Left forelimb (tissue), 1 donor: ENCODE data around the gene MEP1A.
"Not testable (repeated sequence)": the region's sequence is repeated elsewhere in the genome, so short reads cannot be mapped to it uniquely, and the experiment has no call there.

Experiments used
- DNase-seq: peaks from one replicate; pipeline ENCODE4 v3.0.0-alpha.2; 2018; ENCODE audit warnings: low spot score

The MEP1A gene, protein sequence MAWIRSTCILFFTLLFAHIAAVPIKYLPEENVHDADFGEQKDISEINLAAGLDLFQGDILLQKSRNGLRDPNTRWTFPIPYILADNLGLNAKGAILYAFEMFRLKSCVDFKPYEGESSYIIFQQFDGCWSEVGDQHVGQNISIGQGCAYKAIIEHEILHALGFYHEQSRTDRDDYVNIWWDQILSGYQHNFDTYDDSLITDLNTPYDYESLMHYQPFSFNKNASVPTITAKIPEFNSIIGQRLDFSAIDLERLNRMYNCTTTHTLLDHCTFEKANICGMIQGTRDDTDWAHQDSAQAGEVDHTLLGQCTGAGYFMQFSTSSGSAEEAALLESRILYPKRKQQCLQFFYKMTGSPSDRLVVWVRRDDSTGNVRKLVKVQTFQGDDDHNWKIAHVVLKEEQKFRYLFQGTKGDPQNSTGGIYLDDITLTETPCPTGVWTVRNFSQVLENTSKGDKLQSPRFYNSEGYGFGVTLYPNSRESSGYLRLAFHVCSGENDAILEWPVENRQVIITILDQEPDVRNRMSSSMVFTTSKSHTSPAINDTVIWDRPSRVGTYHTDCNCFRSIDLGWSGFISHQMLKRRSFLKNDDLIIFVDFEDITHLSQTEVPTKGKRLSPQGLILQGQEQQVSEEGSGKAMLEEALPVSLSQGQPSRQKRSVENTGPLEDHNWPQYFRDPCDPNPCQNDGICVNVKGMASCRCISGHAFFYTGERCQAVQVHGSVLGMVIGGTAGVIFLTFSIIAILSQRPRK

GRCh38 chr6:46793138-46793537, at the start of gene MEP1A:
TSS of gene MEP1A (plus strand) at chr6:46793389. CDS start at chr6:46793399, 10 bp downstream.
- DNase-seq: no peak

DNA sequence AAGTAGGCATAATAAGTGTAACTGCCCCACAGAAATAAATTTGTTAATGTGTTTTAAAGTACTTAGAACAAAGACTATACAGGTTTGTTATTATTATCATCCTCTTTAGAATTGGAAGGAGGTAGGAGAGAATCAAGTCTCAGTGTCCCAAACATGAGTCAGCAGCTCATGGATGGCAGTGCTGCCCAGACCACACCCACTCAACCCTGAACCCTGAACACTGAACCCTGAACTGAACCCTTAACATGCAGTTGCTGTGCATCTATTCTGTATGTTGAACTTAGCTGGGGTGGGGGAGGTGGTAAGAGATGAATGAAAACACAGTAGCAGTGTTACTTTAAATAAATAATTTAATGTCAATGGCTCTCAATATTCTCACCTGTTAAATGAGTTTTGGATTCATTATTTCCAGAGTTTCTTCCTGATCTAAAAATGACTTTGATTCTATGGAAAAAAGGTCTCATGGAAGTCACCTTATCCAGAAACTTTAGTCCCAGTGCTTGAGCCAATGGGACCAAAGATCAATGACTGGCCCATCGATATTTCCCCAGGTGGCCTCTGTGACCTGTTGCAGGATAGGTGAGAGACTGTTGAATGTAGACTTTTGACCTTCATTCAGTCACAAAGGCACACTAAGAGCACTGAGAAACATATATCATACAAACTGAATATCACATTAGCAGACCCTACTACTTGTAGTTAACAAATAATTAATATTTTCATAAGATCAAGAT, 49.6 kb upstream of the MEP1A start:
- DNase-seq: no peak

- DNase-seq: not testable (repeated sequence)
Measured at GRCh38 chr6:46744159-46744725, 48.9 kb upstream of the MEP1A start.

DNA sequence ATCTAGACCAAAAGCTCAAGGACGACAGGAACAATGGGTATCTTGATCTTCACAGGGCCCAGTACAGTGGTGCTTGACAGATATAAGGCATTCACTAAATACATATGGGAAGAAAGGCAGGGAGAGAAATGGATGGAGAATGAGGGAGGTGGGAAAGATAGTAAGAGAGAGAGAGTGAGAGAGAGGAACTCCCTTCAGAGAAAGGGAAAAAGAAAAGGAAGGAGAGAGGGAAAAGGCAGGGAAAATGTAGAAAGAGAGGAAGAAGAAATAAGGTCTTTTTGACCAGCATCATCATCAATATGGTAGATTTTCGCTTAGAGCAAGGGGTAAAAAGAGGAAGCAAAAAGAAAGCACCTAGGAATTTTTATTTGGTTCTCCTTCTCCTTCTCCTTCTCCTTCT, 47.2 kb upstream of the MEP1A start:
- DNase-seq: no peak

DNA sequence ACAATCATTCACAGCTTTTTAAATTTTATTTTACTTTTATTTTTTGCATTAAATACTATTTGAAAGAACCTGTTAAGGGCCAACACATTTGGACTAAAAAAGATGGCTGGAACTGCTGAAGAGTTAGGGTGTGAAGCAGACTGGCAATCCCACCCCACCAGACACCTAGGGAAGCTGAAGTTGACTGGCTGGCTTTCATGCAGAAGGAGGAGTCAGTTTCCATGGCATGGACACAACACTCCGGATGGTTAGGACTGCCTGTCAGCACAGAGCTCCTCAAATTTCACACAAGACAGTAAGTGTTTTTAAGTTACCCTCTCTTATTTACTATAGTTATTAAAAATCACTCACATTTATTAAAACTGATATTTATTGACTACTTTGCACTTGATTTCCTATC, 46.5 kb upstream of the MEP1A start, which contains the start of gene ANKRD66:
Gene ANKRD66 (plus strand): TSS at position 238 of the 400 bp plus-strand sequence. CDS start 5,016 bp downstream, outside the sequence.
- DNase-seq: no peak

DNA sequence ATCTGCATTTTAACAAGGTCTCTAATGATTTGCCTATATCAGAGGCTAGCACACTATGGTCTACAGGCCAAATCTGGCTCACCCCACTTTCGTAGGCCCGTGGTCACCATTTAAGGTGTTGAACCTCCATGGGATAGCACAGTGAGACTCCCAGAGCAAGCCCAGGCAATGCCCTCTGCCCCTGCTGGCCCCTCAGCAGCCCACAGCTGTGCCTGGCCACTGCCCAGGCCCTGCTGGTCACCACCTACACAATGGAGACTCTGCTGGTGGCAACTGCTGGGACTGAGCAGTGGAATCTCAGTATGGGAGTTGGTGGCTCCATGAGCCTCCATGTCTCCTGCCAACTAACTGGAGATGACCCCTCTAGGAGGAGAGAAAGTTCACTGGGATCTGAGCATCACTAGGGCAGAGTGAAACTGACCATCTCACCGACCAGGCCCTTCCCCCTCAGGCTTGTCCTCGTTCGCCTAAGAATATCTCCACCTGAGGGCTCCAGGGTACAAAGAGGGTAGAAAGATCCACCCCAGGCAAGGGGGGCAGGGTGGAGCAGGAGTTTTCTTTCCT, 44.2 kb upstream of the MEP1A start:
- DNase-seq: no peak

DNA sequence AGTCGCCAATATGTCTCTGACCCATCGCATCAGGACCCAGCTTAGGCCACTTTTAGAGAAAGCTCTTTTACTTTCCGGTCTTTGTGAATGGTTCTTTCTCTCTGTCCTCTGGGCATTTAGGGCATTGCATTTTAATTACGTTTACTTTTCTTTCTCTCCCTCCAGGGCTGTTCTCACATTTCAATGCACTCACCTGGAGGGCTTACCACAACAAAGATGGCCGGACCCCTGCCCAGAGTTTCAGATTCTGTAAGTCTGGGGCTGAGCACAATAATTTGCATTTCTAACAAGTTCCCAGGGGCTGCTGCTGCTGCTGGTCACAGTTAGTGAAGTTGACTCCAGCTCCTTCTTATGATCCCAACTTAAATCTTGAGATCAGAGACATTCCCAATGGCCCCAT, 43.5 kb upstream of the MEP1A start:
- no peak for DNase-seq

GRCh38 chr6:46751658-46752057, 41.5 kb upstream of the MEP1A start:
- no peak for DNase-seq

DNA sequence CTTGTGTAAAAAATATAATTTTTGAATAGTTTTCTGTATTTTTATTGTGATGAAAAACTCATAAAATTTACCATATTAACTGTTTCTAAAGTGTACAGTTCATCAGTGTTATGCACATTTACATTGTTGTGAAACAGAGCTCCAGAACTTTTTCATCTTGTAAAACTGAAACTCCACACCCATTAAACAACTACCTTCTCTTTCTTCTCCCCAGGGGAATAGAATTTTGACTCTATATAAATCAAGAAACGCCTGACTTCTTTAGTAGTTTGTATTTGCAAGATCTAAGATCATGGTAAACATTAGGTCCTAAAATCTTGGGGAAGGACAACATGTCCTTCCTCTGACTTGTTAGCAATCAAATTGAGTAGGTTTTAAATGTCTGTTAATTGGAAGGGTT, 37.3 kb upstream of the MEP1A start:
- DNase-seq: no peak

- no peak for DNase-seq
Measured at GRCh38 chr6:46756469-46757213, 36.5 kb upstream of the MEP1A start.

DNA sequence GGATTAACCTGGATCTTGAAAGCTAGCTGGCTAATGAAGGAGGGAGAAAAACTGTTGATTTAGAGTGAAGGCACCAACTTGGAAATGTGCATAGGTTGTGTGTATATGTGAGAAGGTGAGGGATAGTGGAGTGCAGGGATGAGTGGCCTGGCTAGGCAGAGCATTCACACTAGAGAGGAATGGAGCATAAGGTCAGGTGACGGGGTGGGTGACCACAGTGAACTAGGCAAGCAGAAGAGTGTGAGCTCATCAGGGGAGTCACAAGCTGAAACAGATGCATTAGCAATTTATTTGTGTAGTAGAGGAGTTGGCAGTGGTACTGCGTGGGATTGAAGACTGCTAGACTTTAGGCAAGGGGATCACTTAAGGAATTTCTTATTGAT, 36.0 kb upstream of the MEP1A start:
- DNase-seq: no peak

- DNase-seq: no peak
Measured at GRCh38 chr6:46758960-46759753, 34.0 kb upstream of the MEP1A start.

GRCh38 chr6:46760925-46761324, 32.3 kb upstream of the MEP1A start:
- no peak for DNase-seq

GRCh38 chr6:46763466-46763865, 29.7 kb upstream of the MEP1A start:
- no peak for DNase-seq

GRCh38 chr6:46764280-46764679, 28.9 kb upstream of the MEP1A start:
- not testable (repeated sequence) for DNase-seq

DNA sequence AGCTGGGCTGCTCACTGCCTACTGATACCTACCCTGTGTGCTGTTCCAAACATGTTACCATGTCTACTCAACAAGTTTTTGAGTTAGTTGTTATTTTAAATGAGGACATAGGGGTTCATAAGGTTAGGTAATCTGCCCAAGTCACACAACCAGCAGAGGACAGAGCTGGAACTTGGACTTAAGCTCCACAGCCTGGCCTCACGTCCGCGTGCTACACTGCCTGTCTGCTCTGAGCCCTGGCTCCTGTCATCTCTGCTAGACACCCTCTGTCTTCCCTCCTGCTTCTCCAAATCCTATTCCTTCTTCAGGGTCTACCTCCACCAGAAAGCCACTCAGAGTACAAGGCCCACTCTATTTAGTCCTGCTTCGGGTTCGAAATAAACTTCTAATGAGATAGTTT, 28.2 kb upstream of the MEP1A start:
- no peak for DNase-seq

DNA sequence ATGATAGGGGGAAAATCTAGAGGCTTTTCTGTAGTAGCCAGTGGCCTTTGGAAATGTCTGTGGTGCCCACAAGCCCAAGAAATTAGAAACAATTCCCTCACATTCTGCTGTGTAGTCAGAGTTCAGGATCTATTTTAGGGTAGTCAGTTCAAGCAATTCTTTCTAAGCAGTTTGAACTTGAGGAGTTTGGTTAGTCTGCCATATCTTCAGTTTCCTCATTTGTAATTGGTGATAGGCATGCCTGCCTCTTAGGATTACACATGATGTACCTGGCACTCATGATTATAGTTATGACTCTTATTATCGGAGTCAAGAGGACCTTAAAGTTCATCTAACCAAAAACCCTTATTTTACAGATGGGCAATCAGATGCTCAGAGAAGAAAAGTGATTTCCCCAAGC, 21.2 kb upstream of the MEP1A start:
- DNase-seq: no peak

- no peak for DNase-seq
Measured at GRCh38 chr6:46772762-46773161, 20.4 kb upstream of the MEP1A start.

GRCh38 chr6:46773201-46773855, 19.9 kb upstream of the MEP1A start:
- DNase-seq: no peak

DNA sequence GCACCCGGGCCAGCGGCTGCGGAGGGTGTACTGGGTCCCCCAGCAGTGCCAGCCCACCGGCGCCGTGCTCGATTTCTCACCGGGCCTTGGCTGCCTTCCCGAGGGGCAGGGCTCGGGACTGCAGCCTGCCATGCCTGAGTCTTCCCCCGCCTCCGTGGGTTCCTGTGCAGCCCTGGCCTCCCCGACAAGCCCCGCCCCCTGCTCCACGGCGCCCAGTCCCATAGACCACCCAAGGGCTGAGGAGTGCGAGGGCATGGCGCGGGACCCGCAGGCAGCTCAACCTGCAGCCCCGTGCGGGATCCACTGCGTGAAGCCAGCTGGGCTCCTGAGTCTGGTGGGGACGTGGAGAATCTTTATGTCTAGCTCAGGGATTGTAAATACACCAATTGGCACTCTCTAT, 18.5 kb upstream of the MEP1A start:
- not testable (repeated sequence) for DNase-seq
